ENCODE results near the gene TRMT112.
A peak's percentile ranks its signal among the peaks of the same experiment; 100 is the strongest.

The TRMT112 gene

DNA sequence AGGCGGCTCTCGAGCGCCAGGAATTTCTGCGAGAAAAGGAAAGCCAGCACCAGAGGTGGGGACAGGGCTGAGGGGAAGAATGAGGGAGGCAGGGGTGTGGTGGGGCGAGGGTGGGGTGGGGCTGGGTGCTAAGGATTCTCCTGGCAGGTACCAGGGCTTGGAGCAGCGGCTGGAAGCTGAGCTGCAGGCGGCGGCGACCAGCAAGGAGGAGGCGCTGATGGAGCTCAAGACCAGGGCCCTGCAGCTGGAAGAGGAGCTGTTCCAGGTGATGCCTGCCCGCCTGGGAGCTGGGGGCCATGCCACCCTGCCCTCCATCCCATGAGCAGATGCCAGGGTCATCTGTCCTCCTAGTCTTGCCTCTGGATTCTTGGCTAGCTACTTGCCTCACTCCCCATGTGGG lies 32.0 kb upstream of the TRMT112 start:
- no peak for DNase-seq

DNA sequence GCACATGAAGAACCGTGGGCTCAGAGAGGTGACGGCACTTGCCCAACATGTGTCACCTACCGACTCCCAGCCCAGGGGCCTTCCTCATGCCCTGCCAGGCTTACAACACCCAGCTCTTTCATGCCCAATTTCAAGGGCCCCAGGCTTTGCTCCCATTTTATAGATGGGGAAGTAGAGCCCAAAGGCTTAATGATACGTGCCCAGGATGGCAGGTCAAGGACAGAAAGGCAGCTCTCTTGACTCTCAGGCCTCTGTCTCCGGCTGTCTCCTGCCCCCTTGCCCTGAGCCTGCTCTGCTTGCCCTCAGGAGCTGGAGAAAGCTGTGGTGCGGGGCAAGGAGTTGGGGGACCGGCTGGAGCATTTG lies 31.6 kb upstream of the TRMT112 start:
- DNase-seq: no peak

DNA sequence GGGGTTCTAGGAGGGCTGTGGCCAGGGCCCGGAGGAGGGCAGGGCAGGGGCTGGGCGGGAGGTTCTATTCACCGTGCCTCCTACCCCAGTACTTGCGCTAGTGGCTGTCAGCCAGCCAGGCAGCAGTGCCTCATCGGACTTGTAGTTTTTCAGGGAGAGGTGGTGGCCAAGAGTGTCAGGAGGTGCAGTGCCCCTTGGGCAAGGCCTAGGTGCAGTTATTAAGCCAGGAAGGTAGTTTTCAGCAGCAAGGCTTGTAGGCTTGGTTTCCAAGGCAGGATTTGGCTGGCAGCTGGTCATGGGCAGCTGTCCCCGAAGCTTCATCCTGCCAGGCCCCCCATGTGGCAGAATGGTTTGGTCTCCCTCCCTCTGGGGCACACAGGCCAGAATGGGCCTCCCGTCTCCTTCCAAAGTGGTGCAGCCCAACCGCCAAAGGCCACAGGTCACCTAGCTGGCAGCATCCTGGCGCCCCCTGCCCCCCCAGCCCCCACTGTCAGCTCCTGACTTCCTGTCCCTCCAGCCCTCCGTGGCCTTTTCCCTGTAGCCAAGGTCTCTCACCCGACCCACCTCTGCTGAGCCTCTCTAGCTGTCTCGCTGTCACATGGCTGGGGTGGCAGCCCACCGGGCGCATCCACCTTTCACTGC lies 31.1 kb upstream of the TRMT112 start:
- no peak for DNase-seq

DNA sequence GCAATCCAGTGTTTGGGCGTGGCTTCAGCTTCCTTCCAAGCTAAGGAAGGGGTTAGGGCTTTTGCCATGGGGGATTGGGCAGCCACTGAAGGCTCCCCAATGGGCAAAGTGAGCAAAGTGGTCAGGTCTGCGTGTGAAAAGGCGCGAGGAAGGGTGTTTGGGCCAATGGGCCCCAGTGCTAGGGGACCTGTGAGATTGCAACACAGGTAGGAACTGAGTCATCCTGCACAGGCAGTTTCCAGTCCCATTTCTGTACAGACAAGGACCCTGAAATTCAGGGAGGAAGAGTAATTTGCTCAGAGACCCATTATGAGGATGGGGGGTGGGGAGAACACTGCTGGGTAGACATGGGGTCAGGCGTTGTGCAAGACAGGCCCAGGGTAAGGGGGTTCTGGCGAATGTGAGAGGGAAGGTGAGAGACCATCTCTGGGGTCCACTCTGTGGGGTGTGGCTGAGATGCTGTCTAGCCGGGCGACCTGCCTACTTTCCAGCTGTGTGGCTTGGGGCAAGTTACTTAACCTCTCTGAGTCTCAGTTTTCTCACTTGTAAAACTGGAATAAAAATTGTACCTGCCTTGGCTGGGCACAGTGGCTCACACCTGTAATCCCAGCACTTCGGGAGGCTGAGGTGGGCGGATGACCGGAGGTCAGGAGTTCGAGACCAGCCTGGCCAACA lies 30.0 kb upstream of the TRMT112 start:
- DNase-seq: no peak

DNA sequence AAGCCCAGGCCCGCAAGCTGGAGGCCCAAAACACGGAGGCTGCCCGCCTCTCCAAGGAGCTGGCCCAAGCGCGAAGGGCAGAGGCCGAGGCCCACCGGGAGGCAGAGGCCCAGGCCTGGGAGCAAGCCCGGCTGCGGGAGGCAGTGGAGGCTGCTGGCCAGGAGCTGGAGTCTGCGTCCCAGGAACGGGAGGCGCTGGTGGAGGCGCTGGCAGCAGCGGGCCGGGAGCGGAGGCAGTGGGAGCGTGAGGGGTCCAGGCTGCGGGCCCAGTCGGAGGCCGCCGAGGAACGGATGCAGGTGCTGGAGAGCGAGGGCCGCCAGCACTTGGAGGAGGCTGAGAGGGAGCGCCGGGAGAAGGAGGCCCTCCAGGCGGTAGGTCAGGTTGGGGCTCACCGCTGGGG lies 27.4 kb upstream of the TRMT112 start:
- no peak for DNase-seq

DNA sequence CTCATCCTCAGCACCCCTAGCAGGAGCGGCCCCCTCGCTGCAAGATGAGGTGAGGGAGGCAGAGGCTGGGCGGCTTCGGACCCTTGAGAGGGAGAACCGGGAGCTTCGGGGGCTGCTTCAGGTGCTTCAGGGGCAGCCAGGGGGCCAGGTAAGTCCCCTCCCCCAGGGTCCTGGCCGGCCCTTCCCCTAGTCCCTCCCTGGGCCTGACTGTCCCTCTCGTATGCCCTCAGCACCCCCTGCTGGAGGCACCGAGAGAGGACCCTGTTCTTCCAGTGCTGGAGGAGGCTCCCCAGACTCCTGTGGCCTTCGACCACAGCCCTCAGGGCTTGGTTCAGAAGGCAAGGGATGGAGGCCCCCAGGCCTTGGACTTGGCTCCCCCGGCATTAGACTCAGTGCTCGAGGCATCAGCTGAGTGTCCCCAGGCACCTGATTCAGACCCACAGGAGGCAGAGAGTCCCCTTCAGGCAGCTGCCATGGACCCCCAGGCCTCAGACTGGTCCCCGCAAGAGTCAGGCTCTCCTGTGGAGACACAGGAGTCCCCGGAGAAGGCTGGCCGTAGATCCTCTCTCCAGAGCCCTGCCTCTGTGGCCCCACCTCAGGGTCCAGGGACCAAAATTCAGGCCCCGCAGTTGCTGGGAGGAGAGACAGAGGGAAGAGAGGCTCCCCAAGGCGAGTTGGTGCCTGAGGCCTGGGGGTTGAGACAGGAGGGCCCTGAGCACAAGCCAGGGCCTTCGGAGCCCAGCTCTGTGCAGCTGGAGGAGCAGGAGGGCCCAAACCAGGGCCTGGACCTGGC lies 26.6 kb upstream of the TRMT112 start:
- no peak for DNase-seq

DNA sequence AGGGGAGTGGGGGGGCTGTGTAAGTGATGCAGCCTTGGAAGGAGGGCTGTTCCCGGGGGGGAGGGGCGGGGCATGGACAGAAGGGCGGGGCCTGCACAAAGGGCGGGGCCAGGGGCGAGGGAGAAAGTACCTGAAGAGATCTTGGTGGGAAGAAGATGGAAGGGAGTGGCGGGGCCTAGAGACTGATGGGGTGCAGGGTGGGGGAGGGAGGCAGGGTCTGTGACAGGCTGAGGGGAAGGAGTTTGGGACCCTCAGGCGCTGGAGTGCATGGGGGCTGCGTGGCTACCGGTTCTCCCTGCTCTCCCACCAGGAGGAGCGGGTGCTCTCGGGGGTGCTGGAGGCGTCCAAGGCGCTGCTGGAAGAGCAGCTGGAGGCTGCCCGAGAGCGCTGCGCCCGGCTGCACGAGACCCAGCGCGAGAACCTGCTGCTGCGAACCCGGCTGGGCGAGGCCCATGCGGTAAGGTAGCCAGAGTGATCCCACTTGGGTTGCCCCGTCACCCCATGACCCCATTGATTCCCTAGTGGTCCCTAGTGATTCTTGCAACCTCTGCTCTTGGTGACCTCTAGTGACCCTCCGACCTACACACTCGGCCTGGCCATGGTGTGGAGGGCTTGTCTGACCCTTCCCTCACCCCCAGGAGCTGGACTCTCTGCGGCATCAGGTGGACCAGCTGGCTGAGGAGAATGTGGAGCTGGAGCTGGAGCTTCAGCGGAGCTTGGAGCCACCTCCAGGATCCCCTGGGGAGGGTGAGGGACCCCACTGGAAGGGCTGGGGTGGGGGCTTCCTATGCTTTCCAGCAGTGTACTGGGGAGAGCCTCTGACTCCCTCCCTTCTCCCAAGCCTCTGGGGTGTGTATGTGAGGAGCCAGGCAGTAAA lies 25.7 kb upstream of the TRMT112 start:
- DNase-seq: no peak

DNA sequence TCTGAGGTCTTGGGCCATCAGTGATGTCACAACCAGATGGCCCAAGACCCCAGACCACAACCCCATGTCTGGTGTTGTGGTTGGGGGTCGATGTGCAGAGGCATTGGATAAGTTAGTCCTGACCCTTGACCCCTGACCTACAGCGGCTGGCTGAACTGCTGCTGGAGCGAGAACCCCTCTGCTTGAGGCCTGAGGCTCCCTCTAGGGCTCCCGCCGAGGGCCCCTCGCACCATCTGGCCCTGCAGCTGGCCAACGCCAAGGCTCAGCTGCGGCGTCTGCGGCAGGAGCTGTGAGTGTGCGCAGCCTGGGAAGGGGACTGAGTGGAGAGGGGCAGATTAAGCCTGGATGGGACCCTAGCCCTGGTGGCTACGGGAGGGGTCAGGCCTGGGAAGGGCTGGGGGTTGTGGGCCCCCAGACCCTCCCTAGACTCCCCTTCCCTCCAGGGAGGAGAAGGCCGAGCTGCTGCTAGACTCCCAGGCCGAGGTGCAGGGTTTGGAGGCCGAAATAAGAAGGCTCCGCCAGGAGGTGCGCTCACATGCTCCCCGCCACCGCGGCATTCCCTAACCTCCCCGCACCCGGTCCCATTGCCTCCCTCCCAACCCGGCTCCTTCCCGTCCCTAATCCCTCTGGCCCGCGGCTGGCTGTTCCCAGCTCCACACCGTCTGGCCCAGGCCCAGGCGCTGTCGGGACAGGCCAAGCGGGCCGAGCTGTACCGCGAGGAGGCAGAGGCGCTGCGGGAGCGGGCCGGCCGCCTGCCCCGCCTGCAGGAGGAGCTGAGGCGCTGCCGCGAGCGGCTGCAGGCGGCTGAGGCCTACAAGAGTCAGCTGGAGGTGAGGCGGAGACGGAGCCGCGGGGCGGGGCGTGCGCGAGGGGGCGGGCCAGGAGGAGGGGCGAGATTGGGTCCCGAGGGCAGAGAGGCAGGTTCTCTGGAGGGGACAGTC lies 24.8 kb upstream of the TRMT112 start:
- peak; percentile 90 for DNase-seq

DNA sequence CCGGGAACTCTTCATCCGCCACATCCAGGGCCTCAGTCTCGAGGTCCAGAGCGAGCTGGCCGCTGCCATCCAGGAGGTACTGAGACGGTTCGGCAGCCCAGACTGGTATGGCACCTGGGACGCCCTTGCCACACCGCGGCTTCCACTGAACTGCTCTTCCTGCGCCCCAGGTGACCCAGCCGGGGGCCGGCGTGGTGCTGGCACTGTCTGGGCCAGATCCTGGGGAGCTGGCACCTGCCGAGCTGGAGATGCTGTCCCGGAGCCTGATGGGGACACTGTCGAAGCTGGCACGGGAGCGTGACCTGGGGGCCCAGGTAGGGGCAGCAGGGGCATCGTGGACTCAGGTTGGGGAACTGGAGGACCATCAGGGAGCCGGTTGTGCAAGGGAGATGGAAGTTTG lies 24.1 kb upstream of the TRMT112 start:
- DNase-seq: no peak

DNA sequence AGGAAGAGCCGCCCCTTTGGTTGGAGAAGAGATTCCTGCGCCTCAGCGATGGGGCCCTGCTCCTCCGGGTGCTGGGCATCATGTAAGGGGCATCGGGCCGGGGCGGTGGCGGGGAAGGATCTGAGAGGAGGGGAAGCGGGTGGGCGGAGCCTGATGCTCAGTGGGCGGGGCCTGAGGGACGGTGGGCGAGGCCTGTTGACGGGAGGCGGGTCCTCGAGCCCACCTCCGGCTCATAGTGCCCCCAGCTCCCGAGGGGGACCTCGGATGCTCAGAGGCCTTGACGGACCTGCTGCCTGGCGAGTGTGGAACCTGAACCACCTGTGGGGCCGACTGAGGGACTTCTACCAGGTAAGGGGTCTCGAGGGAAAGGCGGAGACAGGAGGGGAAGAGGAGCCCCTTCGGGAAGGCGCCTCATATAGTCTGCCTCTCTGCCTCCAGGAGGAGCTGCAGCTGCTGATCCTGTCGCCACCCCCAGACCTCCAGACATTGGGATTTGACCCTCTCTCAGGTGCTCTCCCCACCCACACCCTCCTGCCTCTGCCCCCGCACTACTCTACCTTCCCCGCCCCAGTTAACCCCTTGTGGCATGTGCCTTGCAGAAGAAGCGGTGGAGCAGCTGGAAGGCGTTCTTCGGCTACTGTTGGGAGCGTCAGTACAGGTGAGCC lies 23.4 kb upstream of the TRMT112 start:
- DNase-seq: peak; percentile 77

DNA sequence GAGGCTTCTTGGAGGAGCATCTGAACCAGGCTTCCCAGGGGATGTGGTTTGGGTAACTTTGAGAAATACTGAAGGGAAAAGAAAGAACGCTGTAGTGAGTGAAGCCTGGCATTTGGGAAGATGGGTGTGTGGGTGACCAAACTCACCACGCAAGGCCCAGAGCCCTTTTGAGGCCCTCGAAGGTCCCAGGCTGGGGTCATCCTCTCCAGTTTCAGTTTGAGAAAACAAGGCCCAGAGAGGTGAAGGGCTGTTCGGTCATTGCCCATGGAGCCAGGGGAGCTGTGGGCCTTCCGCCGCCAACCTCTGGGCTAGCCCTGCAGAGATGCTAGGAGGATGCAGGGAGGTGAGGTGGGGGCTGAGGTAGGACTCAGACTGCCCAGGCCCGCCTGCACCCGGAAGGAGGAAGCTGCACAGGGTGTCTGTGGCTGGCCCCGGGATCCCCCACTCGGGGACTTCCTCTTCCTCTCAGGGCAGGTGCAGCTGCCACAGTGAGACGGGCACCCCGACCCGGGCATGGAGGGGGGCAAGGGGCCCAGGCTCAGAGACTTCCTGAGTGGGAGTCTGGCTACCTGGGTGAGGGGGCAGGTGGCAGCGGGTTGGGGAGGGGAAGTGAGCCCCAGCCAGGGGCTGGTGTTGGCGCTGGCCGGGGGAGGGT lies 22.5 kb upstream of the TRMT112 start, which contains the start of gene CCDC88B:
Gene CCDC88B (plus strand): TSS at position 451 of the 655 bp plus-strand sequence. CDS start 63 bp downstream, at position 514.
- peak; percentile 94 for DNase-seq

DNA sequence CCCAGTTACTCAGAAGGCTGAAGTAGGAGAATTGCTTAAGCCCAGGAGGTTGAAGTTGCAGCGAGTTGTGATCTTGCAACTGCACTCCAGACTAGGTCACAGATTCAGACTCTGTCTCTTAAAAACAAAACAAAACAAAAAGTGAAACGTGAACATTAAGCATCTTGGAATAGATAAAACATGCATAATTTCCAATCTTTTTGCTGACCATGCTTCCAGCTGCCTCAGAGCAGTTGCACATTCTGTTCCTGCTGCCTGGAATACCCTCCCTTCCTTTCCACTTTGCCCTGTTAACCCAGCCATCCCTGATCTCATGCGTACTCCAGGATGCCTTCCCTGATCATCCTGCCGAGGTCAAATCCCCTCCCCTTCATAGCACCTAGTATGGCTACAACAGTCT lies 21.9 kb upstream of the TRMT112 start:
- no peak for DNase-seq

DNA sequence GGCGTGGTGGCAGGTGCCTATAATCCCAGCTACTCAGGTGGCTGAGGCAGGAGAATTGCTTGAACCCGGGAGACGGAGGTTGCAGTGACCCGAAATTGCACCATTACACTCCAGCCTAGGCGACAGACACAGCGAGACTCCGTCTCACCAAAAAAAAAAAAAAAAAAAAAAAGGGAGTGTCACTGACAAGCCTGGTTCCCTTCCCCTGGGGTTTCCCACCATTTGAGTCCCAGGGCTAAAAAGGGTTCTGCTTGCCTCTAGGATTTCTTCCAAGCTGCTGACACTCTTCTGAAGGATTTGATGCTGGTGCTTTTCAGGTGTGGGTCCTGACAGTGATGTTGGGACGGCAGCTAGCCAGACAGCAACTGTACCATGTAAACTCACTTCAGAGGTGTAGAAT lies 21.4 kb upstream of the TRMT112 start:
- no peak for DNase-seq

DNA sequence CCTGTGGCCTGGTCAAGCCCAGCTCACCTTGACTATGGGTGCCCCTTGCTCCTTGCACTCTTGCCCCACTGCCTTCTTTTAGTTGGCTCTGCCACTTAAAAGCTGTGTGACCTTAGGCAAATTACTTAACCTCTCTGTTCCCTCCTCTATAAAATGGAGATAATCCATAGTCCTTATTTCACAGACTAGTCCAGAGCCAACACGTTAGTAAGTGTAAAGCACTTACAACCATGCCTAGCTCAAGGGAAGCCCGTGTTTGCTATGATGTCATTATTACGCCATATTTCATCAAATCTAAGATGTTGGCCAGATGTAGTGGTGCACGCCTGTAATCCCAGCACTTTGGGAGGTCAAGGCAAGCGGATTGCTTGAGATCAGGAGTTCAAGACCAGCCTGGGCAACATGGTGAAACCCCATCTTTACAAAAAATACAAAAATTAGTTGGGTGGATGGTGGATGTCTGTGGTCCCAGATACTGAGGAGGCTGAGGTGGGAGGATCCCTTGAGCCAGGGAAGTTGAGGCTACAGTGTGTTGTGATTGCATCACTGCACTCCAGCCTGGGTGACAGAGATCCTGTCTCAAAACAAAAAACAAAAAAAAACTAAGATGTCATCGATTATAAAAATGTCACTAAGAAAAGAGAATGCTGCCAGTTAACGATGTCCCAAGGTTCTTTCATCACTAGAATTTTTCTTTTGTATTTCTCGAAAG lies 20.3 kb upstream of the TRMT112 start:
- DNase-seq: no peak

DNA sequence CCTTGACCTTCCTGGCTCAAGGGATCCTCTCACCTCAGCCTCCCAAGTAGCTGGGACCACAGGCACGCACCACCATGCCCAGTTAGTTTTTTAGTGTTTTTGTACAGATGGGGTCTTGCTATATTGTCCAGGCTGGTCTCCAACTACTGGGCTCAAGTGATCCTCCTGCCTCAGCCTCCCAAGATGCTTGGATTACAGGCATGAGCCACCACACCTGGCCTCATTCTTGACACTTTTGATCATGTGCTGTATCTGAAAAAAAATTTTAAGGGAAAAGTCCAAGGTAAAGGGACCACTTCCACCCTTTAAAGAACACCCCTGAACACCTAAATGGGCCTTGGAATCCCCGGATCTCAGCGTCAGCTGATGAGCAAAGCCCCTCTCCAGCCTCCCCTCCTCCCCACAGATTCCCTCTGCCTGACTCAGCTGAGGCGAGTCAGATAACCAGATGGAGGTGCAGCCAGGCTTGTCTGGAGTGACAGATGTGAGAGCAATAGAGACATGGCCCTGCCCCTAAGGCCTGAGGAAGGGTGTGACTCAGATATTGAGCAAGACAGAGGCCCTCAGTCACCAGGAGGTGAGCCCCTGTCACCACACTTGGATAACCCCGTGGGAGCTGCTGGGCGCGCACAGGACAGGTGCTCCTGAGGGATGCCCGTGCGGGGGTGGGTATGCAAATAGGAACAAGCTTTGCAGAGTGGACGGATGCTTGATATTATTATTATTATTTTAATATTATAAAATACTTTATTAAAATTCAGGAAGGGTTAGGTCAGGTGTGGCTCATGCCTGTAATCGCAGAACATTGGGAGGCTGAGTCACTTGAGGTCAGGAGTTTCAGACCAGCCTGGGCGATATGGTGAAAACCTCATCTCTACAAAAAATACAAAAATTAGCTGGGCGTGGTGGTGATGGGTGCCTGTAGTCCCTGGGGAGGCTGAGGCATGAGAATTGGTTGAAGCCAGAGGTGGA lies 17.7 kb upstream of the TRMT112 start:
- peak; percentile 77 for DNase-seq

DNA sequence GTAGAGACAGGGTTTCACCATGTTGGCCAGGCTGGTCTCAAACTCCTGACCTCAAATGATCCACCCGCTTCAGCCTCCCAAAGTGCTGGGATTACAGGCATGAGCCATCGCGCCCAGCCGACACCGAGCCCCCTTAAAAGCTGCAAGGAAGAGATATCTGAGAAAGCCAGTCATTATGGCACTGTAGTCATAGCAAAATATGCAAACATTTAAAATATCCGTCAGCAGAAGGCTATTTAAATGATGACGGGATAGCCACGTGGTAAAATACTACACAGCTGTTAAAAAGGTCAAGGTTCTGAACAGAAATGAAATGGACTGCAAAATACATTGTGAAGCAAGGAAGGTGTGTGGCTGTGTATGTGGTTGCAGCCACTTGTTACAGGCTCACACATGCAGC lies 16.2 kb upstream of the TRMT112 start:
- DNase-seq: no peak

DNA sequence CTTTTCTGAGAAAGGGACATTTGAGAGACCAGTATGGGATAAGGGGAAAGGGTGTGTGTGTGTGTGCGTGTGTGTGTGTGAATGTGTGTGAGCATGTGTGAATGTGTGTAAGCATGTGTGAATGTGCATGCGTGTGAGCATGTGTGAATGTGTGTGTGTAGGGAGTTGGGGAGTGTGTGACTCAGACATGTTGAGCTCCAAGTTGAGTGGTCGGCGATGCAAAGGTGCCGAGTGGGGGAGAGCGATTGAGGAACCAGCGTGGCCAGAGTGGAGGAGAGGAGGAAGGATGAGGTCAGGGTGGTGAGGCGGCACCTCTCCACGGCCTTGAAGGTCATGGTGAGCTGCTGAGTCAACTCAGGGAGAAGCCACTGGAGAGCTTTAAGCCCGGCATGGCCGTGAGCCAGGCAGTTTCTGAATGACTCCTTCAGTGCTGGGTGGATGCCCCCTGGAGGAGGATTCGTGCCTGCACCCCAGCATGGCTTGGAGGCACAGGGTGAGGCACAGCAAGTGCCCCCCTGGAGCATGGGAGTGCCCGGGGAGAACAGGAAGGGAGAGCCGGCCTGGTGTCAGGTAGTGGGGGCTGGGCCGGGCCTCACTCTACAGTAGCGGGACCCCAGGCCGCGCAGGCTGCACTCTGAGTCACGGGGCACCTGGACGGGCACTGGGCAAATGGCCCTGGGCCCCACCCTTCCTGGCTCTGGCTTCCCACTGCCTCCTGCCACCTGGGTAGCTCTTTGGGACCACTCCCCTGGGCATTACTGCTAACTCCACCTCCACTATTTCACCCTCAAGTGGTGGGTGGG lies 14.4 kb upstream of the TRMT112 start:
- DNase-seq: peak; percentile 85

DNA sequence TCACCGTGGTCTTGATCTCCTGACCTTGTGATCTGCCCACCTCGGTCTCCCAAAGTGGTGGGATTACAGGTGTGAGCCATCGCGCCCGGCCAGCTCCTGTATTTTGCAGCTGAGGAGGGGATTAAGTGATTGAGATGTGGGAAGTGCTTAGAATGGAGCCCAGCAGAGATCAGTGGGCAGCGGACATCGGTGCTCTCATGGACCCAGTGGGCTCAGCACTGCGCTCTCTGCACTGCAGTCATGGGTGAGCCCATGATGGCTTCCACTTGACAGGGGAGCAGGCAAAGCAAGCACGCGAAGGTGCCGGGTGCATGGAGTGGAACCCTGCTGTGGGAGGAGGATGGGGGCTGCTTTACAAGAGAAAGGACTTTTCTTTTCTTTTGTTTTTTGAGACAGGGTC lies 13.5 kb upstream of the TRMT112 start:
- no peak for DNase-seq
